Renal cortex interstitium (tissue), 11 donors: ENCODE measurements around the gene RING1. TPM values are rescaled to one million over a fixed set of nuclear protein-coding genes. Genes with fewer than 3 reads are reported as not detected.
"Not testable (repeated sequence)": the region's sequence is repeated elsewhere in the genome, so short reads cannot be mapped to it uniquely, and the experiment has no call there.

Experiments
- DNase-seq, 11 donors: peaks; one replicate each; pipeline ENCODE4 v3.0.0-alpha.2; 2013; ENCODE audit warnings: low read depth in 9 of 11, low spot score in 4 of 11; ENCODE audit errors: extremely low read depth in 1 of 11
- polyA plus RNA-seq, 3 donors: library from polyadenylated mRNA; unstranded; fragments of 120-200 nt; gene quantifications; one replicate each; pipeline ENCODE4 v1.2.1, GENCODE V29; 2013; ENCODE audit not compliant: insufficient read length in 3 of 3

Gene RING1
- polyA plus RNA-seq, 3 donors, result 49.2 to 68.5 (median 62.5) TPM

DNA sequence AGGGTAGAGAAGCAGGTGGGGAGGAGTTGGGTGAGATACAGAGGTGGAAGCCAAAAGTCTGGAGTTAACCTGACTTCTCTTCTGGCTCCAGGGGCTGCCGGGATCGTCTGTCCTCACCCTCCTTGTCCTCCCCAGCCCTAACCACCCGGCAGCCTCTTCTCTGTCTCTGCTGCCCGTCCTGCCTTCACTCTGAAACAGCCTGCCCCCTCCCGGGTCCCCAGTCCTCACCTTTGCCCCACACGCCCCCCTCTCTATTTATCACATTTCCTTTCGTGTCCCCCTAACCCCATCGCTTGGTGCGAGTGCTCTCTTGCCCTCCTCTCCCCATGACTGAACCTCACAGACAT lies 5.7 kb downstream of the RING1 start:
- DNase-seq, result no peak

GRCh38 chr6:33215271-33216116 lies 7.2 kb downstream of the RING1 start:
- DNase-seq, result no peak

DNA sequence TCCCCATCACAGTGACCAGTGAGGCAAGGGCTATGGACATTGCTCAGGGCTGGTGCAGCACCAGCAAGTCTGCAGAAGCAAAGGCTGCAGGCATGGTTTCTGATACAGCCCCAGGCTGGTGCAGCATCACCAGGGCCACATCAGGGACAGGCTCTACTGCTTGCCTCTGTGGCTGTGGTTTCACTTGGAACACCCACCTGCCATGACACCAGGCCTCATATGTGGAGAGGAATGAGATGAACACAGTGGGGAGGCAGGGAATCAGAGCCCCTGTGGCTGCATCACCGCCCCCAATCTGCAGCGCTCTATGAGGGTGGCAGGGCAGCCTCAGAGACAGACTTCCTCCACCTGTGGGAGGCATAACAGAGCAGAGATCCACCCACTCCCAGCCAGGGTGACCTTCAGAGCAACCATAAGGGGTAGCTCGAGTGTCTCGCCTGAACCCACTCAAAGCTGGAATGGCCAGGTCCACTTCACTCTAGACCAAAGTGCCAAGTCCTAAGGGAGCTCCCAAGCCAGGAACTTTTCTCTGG lies 7.9 kb downstream of the RING1 start:
- DNase-seq, result no peak

DNA sequence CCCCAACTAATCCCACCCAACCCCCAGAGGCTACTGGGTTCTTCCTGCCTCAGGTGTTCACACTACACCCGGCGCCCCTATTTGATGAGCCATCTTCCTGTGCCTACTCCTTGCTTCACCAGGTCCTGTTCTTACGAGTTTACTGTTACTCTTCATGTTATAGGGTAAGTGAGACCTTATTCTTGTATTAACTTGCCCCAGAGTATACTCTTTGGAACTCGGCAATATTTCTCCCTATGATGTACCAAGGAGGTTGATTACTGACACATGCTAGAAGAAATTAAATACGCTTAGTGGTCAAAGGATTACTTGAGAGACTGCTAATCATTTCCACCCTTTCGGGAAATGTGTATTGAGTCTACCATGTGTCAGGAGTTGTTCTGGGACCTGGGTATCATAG lies 8.9 kb downstream of the RING1 start:
- DNase-seq, result no peak

- no peak for DNase-seq
These were observed 9.4 kb downstream of the RING1 start for GRCh38 chr6:33217681-33218080.

DNA sequence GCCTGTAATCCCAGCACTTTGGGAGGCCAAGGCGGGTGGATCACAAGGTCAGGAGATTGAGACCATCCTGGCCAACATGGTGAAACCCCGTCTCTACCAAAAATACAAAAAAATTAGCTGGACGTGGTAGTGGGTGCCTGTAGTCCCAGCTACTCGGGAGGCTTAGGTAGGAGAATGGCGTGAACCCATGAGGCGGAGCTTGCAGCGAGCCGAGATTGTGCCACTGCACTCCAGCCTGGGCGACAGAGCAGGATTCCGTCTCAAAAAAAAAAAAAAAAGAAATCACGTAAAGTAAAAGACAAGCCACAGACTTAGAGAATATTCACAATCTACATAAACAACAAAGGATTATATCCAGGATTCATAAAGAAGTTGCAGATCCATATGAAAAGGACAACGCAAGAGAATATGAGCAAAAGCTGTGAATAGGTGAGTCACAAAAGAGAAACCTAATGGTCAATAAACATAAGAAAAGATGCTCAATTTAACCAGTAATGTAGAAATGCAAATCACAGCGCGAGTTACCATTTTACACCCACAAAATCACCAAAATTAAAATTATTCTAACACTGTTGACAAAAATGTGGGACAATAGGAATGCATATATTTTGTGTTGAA lies 18.3 kb downstream of the RING1 start:
- DNase-seq, result not testable (repeated sequence)

- peak in 5 of 11 donors; percentile 18 to 60 (median 54) for DNase-seq
These were observed 26.9 kb downstream of the RING1 start for GRCh38 chr6:33235221-33235634.

- DNase-seq, result no peak
These were observed 28.0 kb downstream of the RING1 start for GRCh38 chr6:33236328-33236727.

DNA sequence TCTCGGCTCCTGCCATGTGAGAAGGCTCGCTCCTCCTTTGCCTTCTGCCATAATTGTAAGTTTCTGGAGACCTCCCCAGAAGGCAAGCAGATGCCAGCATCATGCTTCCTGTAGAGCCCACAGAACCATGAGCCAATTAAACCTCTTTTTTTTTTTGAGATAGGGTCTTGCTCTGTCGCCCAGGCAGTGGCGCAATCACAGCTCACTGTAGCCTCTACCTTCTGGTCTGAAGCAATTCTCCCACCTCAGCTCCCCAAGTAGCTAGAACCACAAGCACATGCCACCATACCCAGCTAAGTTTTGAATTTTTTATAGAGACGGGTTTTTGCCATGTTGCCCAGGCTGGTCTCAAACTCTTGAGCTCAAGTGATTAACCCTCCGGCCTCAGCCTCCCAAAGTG lies 28.6 kb downstream of the RING1 start:
- no peak for DNase-seq

- DNase-seq, result no peak
These were observed 29.4 kb downstream of the RING1 start for GRCh38 chr6:33237741-33238140.

DNA sequence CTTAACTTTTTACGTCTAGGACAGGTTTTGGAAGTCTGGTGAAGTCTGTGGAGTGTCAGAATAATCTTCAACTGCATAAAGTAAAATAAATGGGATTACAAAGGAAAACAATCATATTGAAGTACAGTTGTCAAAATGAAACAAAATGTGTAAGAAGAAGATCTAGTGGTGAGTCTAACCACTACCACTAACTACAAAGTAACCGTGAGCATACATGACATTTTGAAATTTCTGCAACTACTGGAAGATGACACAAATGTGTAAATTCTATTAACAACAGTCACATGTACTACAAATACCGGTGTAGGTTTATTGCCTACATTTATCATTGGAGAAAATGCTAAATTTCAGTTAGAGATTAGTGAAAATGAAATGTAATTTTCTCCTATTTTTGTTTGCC lies 33.7 kb downstream of the RING1 start:
- no peak for DNase-seq

- no peak for DNase-seq
These were observed 35.2 kb downstream of the RING1 start for GRCh38 chr6:33243476-33243875.

GRCh38 chr6:33247977-33248642 lies 39.8 kb downstream of the RING1 start:
- peak; percentile 71 to 92 (median 84) for DNase-seq

DNA sequence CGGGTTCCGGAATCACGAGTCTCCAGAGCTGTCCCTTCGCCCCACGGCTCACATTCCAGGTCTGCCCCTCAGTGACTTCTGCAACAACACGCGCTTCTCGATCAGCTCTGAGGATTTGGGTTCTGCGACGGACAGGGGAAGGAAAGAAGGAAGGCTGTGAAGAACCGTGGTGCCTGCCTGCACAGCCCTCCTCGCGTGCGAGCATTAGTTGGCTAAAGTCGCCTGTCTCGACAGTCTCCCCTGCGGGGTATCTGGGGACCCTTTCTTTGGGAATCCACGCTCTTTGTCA lies 40.3 kb downstream of the RING1 start:
- peak in 1 of 11 donors; percentile 45 for DNase-seq

DNA sequence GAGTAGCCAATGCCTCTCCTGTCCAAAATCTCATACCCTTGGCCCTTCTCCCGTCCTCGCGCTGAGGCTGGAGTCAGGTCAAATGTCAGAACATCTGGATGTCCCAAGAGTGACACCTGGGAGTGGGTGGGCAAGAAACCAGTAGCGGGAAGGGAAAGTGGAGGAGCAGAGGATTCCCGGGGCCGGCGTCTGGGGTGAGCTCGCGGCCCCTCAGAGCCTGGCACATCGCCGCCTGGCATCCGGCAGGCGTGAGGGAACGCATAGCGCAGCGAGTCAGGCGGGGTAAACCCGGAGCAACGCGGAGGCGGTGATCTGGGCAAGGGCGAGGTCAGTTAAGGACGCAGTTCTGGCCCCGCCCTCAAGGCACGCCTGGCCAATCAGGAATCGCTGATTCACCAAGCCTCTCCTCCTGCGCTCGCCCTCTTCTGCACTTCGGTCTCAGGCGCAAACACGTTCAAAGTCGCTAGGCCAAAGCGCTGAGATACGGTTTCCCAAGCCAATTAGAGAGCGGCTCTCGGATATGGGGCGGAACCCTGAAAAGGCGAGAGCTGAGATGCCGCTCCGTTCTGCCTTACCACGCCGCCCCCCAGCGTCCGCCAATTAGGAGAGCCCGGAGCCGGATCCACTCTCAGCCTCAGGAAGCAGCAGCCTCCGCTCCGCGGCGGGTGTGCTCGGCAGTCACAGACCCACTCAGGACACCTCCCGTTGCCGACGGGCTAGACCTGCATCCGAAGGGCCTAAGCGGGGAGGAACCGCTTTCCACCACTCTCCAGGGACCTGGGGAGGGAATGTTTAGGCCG lies 40.8 kb downstream of the RING1 start:
- DNase-seq, result peak; percentile 87 to 98 (median 95)

- DNase-seq, result no peak
These were observed 41.7 kb downstream of the RING1 start for GRCh38 chr6:33249732-33250630.

GRCh38 chr6:33250731-33251130 lies 42.4 kb downstream of the RING1 start:
- no peak for DNase-seq

GRCh38 chr6:33251395-33252012 lies 43.2 kb downstream of the RING1 start:
- DNase-seq, result no peak
